Measurements from ENCODE around the gene OR2V2.
"Not testable (repeated sequence)": the region's sequence is repeated elsewhere in the genome, so short reads cannot be mapped to it uniquely, and the experiment has no call there.

Gene OR2V2, protein sequence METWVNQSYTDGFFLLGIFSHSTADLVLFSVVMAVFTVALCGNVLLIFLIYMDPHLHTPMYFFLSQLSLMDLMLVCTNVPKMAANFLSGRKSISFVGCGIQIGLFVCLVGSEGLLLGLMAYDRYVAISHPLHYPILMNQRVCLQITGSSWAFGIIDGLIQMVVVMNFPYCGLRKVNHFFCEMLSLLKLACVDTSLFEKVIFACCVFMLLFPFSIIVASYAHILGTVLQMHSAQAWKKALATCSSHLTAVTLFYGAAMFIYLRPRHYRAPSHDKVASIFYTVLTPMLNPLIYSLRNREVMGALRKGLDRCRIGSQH

GRCh38 chr5:181146927-181147636 is at the start of gene OR2V2:
OR2V2 (plus strand) TSS chr5:181147586; CDS start chr5:181154943, 7,357 bp downstream.
- not testable (repeated sequence) for DNase-seq (ENCODE audit: low read depth)

DNA sequence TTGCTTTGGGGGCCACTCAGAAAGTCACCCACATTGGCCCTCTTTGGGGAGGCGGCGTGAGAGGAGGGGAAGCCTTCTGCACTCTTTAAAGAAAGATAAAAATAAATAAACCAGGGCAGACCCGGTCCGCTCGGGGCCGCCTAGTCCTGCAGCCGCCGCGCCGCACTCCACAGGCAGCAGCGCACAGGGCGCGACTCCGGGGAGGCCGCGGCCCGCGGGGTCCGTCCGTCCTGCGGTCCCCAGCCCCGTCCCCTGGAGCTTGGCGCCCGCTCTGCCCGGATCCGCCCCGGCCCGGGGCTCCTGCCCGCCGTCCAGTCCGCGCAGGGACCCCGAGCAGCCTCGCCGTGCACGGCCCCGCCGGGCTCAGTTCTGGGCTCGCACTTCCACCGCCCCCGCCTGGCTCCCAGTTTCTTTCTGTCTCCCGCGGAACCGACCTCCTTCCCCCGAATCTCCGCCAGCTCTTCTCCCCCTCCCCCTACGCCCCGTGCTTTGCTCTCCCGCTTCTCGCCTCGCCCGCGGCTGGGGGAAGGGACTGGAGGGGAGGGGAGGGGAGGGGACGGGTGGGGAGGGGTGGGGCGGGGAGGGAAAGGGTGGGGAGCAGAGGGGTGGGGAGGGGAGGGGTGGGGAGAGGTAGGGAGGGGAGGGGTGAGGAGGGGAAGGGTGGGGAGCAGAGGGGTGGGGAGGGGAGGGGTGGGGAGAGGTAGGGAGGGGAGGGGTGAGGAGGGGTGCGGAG is 49.5 kb upstream of the OR2V2 start:
- not testable (repeated sequence) for DNase-seq (ENCODE audit: low read depth)

DNA sequence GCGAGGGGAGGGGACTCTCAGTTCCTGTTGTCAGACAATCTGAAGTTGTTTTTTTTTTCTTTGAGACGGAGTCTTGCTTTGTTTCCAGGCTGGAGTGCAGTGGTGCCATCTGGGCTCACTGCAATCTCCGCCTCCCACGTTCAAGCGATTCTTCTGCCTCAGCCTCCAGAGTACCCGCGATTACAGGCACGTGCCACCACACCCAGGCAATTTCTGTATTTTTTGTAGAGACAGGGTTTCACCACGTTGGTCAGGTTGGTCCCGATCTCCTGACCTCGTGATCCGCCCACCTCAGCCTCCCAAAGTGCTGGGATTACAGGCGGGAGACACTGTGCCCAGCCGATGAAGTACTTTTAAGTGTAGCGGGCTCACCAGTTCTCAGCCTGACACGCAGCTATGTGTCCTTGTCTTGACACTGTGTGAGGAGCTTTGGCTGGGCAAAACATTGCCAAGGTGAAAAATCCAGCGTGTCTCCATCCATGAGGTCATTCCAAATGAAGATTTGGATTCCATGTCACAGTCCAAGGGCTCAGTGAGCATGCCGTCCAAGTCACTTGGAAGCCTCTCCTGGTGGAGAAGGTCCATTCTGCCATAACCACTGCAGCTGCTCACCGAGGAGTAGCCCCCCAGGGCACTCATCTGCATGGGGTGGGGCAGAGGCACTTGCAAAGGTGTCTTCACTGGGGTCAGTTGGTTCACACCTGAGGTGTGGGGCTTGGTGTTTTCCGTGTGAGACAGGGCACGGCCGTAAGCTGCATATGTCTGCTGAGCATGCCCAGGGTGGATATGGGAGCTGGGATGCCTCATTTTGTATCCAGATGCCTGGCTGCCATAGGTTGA is 48.4 kb upstream of the OR2V2 start:
- DNase-seq (ENCODE audit: low read depth), result no peak

DNA sequence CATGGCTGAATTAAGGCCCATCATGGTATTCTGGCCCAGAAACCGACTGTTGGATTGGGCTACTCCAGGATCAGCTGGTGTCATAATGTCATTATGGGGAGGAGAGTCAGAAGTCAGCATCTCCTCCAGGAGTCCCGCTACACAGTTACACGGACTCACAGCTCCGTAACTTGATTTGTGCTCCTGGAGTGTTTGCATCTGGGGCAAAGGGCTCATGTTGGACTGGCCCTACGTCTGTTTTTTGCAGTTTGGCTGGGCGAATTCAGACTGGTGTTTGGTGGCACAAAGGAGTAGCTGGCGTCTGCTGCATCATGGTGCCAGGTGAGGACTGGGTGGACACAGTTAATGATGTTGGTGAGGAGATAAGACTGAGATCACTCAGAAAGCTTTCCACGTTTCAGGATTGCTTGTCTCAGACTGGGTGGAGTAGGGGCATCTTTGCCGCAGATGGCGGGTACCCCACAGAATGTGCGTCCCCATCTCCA is 47.7 kb upstream of the OR2V2 start:
- DNase-seq (ENCODE audit: low read depth), result no peak

DNA sequence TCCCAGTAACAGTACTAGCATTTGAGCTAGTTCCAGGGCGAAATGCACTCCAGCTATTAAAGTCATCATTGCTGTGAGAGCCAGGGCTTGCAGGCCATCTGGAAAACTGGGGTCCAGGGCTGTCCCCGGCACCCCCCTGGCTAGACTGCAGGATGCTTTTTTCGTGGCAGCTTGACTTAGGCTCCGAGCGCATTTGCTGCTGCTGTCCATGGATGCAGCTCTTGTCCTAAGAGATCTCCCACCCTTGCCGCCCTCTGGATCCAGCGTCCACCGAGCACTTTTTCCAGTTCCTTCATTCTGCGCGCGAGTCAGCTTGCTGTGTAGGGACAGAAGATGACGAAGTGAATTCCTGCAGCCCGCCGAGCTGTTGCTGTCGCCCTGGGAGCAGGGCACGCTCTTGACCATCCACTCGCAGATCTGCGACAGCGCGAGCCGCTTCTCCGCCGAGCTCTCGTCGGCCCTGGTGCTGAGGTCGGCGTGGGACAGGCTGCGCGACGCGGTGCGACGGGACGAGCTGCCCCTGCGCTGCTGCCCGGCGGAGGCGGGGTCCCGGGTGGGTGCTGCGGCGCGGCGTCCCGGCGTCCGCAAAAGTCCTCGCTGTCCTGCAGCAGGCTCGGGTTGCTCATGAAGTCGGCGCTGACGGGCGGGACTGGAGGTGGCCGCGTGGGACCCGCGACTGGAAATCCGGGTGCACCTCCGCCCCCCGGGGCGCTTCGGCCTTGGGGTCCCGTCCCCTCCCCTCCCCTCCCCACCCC is 47.1 kb upstream of the OR2V2 start:
- DNase-seq (ENCODE audit: low read depth), result no peak

DNA sequence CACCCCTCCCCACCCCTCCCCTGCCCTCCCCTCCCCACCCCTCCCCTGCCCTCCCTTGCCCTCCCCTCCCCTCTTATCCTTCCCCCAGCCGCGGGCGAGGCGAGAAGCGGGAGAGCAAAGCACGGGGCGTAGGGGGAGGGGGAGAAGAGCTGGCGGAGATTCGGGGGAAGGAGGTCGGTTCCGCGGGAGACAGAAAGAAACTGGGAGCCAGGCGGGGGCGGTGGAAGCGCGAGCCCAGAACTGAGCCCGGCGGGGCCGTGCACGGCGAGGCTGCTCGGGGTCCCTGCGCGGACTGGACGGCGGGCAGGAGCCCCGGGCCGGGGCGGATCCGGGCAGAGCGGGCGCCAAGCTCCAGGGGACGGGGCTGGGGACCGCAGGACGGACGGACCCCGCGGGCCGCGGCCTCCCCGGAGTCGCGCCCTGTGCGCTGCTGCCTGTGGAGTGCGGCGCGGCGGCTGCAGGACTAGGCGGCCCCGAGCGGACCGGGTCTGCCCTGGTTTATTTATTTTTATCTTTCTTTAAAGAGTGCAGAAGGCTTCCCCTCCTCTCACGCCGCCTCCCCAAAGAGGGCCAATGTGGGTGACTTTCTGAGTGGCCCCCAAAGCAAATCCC is 46.2 kb upstream of the OR2V2 start:
- not testable (repeated sequence) for DNase-seq (ENCODE audit: low read depth)

DNA sequence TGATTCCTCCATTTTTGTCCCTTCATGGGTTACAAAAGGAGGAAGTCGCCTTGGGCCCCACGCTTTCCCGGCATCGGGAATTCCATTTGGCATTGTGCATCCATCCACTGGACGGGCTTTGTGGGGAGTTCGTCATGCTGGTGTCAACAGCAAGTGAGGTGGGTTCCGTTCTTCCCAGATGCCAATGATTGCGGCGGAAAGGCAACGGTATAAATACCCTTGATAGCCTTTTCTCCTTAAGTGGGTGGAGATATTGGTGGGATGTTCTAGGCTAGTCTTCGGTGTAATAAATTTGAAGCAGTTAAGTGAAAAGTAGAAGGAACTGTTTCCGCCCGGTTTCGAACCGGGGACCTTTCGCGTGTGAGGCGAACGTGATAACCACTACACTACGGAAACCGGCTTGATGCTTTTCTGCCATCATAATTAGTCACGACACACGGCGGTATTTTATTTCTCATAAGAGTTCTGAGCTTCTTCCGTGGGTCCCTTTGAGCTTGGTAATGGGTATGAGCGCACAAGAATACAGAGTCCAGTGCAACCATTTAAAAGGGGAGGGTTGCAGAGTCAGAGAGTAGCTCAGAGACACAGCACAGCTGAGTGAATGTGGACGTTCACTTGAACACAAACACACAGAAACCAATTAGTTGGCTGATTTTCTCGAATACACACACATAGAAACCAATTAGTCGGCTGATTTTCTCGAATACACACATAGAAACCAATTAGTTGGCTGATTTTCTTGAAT is 45.3 kb upstream of the OR2V2 start:
- not testable (repeated sequence) for DNase-seq (ENCODE audit: low read depth)

DNA sequence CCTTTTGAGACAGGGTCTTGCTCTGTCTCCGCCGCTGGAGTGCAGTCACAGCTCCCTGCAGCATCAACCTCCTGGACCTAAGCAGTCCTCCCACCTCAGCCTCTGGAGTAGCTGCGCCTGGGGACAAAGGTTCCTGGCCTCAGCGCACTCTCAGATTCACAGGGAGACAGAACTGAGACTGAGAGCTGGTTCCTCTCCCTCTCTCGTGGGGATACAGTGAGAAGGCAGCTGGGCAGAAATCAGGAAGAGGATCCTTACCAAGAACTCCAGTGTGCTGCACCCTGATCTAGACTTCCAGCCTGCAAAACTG is 43.2 kb upstream of the OR2V2 start:
- not testable (repeated sequence) for DNase-seq (ENCODE audit: low read depth)

DNA sequence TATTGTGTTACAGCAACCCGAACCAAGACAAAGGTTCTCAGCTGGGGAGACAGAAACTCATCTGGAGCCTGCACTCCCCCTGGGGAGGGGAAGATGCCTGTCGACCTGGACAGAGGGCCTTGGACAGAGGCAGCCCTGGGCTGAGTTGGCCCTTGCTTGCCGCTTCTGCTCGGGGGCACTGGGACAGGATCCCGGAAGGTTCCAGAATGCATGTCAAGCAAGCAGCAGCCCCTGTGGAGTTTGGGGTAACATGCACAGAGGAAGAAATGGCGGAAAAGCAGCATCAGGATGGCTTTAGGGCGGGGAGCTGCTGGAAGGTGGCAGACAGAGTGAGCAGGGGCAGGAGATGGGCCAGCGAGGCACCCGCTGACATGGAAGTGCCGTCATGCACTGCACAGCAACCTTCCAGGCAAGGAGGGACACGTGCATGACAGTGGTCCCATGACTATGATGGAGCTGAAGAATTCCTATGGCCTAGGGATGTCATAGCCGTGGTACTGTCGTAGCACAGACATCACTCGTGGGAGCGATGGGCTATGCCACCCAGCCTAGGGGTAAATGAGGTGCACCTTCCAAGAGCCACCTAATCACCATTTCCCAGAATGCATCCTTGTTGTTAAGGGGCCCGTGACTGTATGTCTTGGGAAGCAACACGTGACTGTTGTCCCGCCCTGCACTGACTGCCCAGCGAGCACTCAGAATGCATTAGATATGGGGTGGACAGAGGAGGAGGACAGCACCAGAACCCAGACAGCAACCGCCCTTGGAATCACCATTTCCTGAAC is 42.6 kb upstream of the OR2V2 start:
- not testable (repeated sequence) for DNase-seq (ENCODE audit: low read depth)

- no peak for DNase-seq (ENCODE audit: low read depth)
Observed at GRCh38 chr5:181105391-181106025, 41.9 kb upstream of the OR2V2 start.

DNA sequence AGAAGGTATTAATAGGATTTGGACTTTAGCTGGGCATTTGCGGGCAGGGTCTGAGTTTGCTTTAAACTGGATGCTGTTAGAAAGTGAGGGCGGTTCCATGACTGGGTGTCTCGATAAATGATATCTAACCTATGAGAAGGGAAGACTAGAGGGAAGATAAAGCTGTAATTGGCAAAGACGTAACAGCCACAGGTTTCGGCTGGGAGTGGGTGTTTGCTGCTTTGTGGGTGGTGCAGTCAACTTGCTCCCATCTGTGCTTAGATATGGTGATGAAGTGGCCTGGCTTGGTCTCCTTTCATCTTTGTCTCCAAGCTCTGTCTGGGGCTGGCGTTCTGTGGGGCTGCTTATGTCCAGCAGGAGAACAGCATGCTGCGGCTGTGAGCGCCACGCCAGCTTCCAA is 39.7 kb upstream of the OR2V2 start:
- DNase-seq (ENCODE audit: low read depth), result no peak

- DNase-seq (ENCODE audit: low read depth), result no peak
Observed at GRCh38 chr5:181108578-181109165, 38.7 kb upstream of the OR2V2 start.

DNA sequence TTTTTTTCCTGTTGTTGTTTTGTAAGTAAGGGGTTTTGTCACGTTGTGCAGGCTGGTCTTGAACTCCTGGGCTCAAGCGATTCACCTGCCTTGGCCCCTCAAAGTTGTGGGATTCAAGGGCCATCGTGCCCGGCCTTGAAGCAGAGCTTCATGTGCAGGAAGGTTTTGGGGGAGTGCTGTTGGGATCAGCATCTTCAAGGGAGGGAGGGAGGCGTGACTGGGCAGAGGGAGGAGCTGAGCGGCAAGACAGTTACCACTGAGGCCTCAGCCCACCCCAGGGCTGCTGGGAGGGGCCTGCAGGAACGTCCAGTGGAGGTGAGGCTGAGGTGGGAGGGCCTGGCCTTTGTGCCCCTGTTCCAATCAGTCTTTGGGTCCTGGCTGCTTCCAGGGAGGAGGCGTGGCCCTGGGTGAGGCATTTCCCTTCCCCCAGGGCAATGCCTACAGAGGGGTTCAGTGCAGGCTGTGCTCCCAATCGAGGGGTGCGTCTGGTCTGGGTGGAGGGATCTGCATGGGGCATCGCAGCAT is 37.8 kb upstream of the OR2V2 start:
- DNase-seq (ENCODE audit: low read depth), result no peak

DNA sequence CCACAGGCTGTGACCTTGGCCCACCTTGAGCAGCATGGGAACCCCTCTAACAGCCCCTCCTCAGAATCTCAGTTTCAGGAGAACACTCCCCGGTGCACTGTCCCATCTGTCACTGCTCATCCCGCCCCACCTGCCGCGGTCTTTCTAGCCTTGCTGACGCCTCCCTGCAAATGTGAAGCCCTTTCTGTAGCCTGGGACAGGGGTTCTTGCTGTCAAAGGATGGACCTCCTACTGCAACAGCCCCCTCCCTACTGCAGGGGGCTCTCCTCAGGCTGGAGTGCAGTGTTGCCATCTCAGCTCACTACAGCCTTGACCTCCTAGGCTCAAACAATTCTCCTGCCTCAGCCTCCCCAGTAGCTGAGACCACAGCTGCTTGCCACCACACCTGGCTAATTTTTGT is 36.4 kb upstream of the OR2V2 start:
- no peak for DNase-seq (ENCODE audit: low read depth)

DNA sequence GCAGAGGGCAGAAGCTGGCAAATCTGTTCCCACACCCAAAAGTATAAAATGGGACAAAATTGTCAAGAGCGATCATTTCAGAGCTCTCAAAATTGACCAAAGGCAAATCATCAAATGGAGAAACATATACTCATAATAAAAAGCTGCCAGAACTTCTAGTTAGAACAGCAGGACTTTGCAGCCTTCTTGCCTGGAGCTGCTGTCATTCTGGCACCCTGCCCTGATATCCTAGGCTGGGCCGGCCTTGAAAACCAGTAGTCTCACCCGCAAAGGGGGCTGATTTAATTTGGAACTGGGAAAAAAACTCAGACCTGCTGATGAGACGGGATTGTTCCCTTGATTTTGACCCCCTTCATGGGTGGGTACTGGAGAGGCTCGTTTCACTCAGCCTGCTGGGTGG is 34.9 kb upstream of the OR2V2 start:
- no peak for DNase-seq (ENCODE audit: low read depth)

DNA sequence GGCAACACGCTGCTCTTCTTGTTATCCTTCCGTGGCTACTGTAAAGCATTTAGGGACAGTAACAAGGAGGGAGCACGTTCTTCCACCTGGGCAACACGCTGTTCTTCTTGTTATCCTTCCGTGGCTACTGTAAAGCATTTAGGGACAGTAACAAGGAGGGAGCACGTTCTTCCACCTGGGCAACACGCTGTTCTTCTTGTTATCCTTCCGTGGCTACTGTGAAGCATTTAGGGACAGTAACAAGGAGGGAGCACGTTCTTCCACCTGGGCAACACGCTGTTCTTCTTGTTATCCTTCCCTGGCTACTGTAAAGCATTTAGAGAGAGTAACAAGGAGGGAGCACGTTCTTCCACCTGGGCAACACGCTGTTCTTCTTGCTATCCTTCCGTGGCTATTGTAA is 33.8 kb upstream of the OR2V2 start:
- DNase-seq (ENCODE audit: low read depth), result not testable (repeated sequence)

- DNase-seq (ENCODE audit: low read depth), result no peak
Observed at GRCh38 chr5:181114284-181114843, 33.0 kb upstream of the OR2V2 start.

Measured in activated T-helper 9 cell treated with anti-CD3 and anti-CD28 coated beads, Interleukin-2, amount 50 U/mL, for 16 hours (primary cell).